SK-N-SH (cell line): ENCODE measurements around the gene SLC37A1. TPM values are rescaled to one million over a fixed set of nuclear protein-coding genes. Genes with fewer than 3 reads are reported as not detected.

Source experiments
- CTCF ChIA-PET: fragments of 300-600, 350-600 bp; formaldehyde crosslinking; extraction: SDS; loops from one replicate; lab custom pipeline; 2021; lab: Yijun Ruan, JAX
- POLR2A ChIA-PET: fragments of 350-600 bp; sonication (Branson Sonifier 250); formaldehyde crosslinking; extraction: SDS; loops from one replicate; lab custom pipeline; 2020; ENCODE audit warnings: antibody characterized with exemption, inconsistent platforms; lab: Yijun Ruan, JAX
- DNase-seq: peaks from one replicate; pipeline ENCODE4 v3.0.0; 2012
- H2AFZ ChIP-seq: fragments of 200-600 bp; sonication (generic); 2 replicates; pipeline ENCODE4 v1.8.1; 2016; ENCODE audit warnings: antibody characterized with exemption, mild to moderate bottlenecking, low read depth
- H3F3A ChIP-seq: fragments of 200-600 bp; sonication (generic); replicated peaks from 2 replicates; pipeline ENCODE3; 2016; ENCODE audit warnings: antibody characterized with exemption, mild to moderate bottlenecking; ENCODE audit not compliant: insufficient read depth
- H3K27ac ChIP-seq, 2 experiments: fragments of 200-500 bp in 1 of 2; fragments of 200-600 bp in 1 of 2; sonication (Bioruptor generic) in 1 of 2; sonication (generic), shearing (Covaris generic) in 1 of 2; 2 replicates each; pipeline versions ENCODE4 v1.5.1 to v1.6.1; 2014 to 2016; ENCODE audit warnings: low read depth in 2 of 2, inconsistent platforms in 1 of 2, low read length in 1 of 2, mild to moderate bottlenecking in 1 of 2, mixed read lengths in 1 of 2
- H3K27me3 ChIP-seq: fragments of 200-600 bp; sonication (generic), shearing (Covaris generic); 2 replicates; pipeline ENCODE4 v1.6.1; 2016; ENCODE audit warnings: mixed run types; ENCODE audit not compliant: insufficient read depth
- H3K36me3 ChIP-seq, 2 experiments: fragments of 200-500 bp in 1 of 2; fragments of 200-600 bp in 1 of 2; sonication (Bioruptor generic) in 1 of 2; sonication (generic) in 1 of 2; replicated peaks in 1 of 2; 2 replicates each; pipeline versions ENCODE3 to v1.5.1; 2014 to 2016; ENCODE audit warnings: low read length in 1 of 2, mild to moderate bottlenecking in 1 of 2; ENCODE audit not compliant: insufficient read depth in 2 of 2, control insufficient read depth in 1 of 2
- H3K4me1 ChIP-seq, 2 experiments: fragments of 200-500 bp in 1 of 2; fragments of 200-600 bp in 1 of 2; sonication (Bioruptor generic) in 1 of 2; sonication (generic), shearing (Covaris generic) in 1 of 2; 2 replicates each; pipeline versions ENCODE4 v1.5.1 to v1.6.1; 2014 to 2016; ENCODE audit warnings: low read depth in 1 of 2, low read length in 1 of 2, mixed run types in 1 of 2; ENCODE audit not compliant: insufficient read depth in 2 of 2, control insufficient read depth in 1 of 2
- H3K4me2 ChIP-seq: fragments of 200-600 bp; sonication (generic), shearing (Covaris generic); 2 replicates; pipeline ENCODE4 v1.6.1; 2017; ENCODE audit warnings: mixed run types
- H3K4me3 ChIP-seq, 2 experiments: fragments of 200-500 bp in 1 of 2; fragments of 200-600 bp in 1 of 2; sonication (Bioruptor generic) in 1 of 2; sonication (generic), shearing (Covaris generic) in 1 of 2; 2 replicates each; pipeline versions ENCODE4 v1.5.1 to v1.8.1; 2014 to 2016; ENCODE audit warnings: low read depth in 2 of 2, inconsistent platforms in 1 of 2, low read length in 1 of 2, mild to moderate bottlenecking in 1 of 2, mixed read lengths in 1 of 2, moderate library complexity in 1 of 2
- H3K79me2 ChIP-seq: fragments of 200-600 bp; sonication (generic); 2 replicates; pipeline ENCODE4 v1.8.1; 2017; ENCODE audit warnings: mild to moderate bottlenecking; ENCODE audit not compliant: insufficient read depth
- H3K9ac ChIP-seq: fragments of 200-600 bp; sonication (generic); 2 replicates; pipeline ENCODE4 v1.6.1; 2017; ENCODE audit warnings: mixed run types
- H3K9me2 ChIP-seq: fragments of 200-600 bp; sonication (generic); 2 replicates; pipeline ENCODE4 v1.6.1; 2017; ENCODE audit warnings: mixed run types
- H3K9me3 ChIP-seq: fragments of 200-600 bp; sonication (generic); 2 replicates; pipeline ENCODE4 v1.6.1; 2017; ENCODE audit warnings: mixed run types, mild to moderate bottlenecking, moderate library complexity
- H4K20me1 ChIP-seq: fragments of 200-600 bp; sonication (generic); 2 replicates; pipeline ENCODE4 v1.6.1; 2017; ENCODE audit warnings: mild to moderate bottlenecking, mixed run types; ENCODE audit not compliant: insufficient read depth
- EZH2phosphoT487 ChIP-seq: fragments of 200-600 bp; sonication (generic); IDR thresholded peaks from 2 replicates; pipeline ENCODE4 v1.6.1; 2017; ENCODE audit warnings: low read depth, mixed run types, mild to moderate bottlenecking, antibody characterized with exemption, moderate library complexity, borderline replicate concordance
- FOSL2 ChIP-seq: IDR thresholded peaks from 2 replicates; pipeline ENCODE4 v1.4.0; 2012; ENCODE audit warnings: low read depth, mild to moderate bottlenecking, moderate library complexity, borderline replicate concordance
- FOXM1 ChIP-seq: IDR thresholded peaks from 2 replicates; pipeline ENCODE4 v1.4.0; 2012; ENCODE audit warnings: low read depth, mild to moderate bottlenecking
- IRF3 ChIP-seq: fragments of 150-350 bp; IDR thresholded peaks from 2 replicates; pipeline ENCODE4 v1.6.1; 2016; ENCODE audit warnings: mild to moderate bottlenecking, low read depth, low read length
- MEF2A ChIP-seq: IDR thresholded peaks from 2 replicates; pipeline ENCODE4 v1.4.0; 2012; ENCODE audit warnings: low read depth, borderline replicate concordance
- MXI1 ChIP-seq: IDR thresholded peaks from 2 replicates; pipeline ENCODE4 v1.6.1; 2012; ENCODE audit warnings: mild to moderate bottlenecking, low read depth, low read length, improper control_type of control experiment
- NFIC ChIP-seq: IDR thresholded peaks from 2 replicates; pipeline ENCODE4 v1.4.0; 2012; ENCODE audit warnings: borderline replicate concordance
- NRF1 ChIP-seq: IDR thresholded peaks from 2 replicates; pipeline ENCODE4 v1.6.1; 2012; ENCODE audit warnings: low read depth, mild to moderate bottlenecking, low read length
- RFX5 ChIP-seq: IDR thresholded peaks from 2 replicates; pipeline ENCODE4 v1.6.1; 2012; ENCODE audit warnings: mild to moderate bottlenecking, improper control_type of control experiment, low read length
- TAF1 ChIP-seq: IDR thresholded peaks from 2 replicates; pipeline ENCODE4 v1.6.1; 2012; ENCODE audit warnings: low read depth, mild to moderate bottlenecking, low read length, moderate library complexity, borderline replicate concordance
- TCF12 ChIP-seq: IDR thresholded peaks from 2 replicates; pipeline ENCODE4 v1.4.0; 2012
- whole genome bisulfite sequencing: methylation state at CpG from one replicate; pipeline ENCODE4 v1.1.6; 2017; ENCODE audit warnings: low lambda C conversion rate; 5-methylcytosine and 5-hydroxymethylcytosine counted together
- polyA plus RNA-seq, 3 experiments: library from polyadenylated mRNA; depleted of rRNA; stranded (reverse); fragments of >200 nt; gene quantifications; 2 replicates each; pipeline ENCODE4 v1.2.3, GENCODE V29; 2012

The SLC37A1 gene
- polyA plus RNA-seq, 1 of the 3 experiments (the other 2 are of a cell fraction): 2.8 TPM

DNA sequence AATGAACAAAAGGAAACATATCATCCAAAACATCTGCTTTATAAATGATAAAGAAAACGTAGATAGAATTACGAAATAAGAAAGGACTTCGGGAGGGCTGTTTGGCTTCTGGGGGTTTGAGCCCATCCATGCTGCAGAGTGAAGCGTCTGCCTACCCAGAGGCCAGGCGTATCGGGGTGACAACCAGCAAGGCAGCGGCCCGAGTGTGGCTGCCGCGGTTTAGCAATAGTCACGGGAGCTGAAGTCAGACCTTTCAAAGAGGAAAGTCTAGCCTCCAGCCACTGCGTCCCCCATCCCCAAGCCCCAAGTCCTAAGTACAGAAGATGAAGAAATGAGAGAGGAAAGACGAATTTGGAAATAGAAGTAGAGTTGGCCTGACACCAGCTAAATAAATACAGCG, 8.6 kb downstream of the SLC37A1 start (continued):
- TF ChIP-seq FOXM1: no peak
- TF ChIP-seq, all 33 proteins: peak for 0

DNA sequence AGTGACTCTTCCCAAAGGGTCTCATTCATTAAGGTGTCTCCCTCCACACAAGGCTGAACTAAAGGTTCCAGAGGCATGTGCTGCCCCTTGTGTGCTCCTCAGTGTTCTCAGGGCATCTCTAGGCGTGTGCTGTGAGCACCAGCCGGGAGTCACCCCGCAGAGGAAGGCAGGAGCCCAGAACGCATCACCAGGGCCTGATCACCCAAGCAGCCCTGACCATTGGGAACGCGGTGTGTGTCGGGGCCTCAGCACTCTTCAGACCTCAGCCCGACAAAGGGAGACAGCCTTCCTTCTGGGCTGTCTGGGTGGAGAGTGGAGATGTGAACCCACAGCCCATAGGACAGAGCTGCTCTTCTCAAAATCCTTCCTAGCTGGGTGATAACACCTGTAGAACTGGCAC, 9.1 kb downstream of the SLC37A1 start:
- Histone ChIP-seq H3K27me3 (no peaks in the 10 kb centered on the region), H3K4me1 (no peaks in the 10 kb centered on the region), H3K4me3 (no peak overlapping the region), H3K36me3 (no peaks in the 10 kb centered on the region), H3F3A (no peaks in the 10 kb centered on the region), H3K4me2 (no peak overlapping the region), H4K20me1 (no peaks in the 10 kb centered on the region), H3K79me2 (no peaks in the 10 kb centered on the region), H3K9me2 (no peaks in the 10 kb centered on the region), H3K9ac (no peak overlapping the region), H2AFZ (no peak overlapping the region), H3K9me3 (no peaks in the 10 kb centered on the region), H3K27ac (no peak overlapping the region)
- CTCF ChIA-PET: interaction anchor here (1.2 to 1.9 kb wide), 3 partner anchors 10 to 12 kb away, joined by 3 to 6 read pairs (median 4); no protein-coding TSS in a partner anchor
- 72% methylated on average over 2 of the region's 8 CpGs for WGBS
- POLR2A ChIA-PET: no interaction called here
- DNase-seq: no peak
- TF ChIP-seq FOSL2 (no peak), TAF1 (no peak), NFIC (no peak)

GRCh38 chr21:42523211-42523610, 9.6 kb downstream of the SLC37A1 start:
- H3F3A ChIP-seq: no peaks in the 10 kb centered on the region
- no peak overlapping the region for H3K4me2 ChIP-seq
- H3K4me3 ChIP-seq: no peak overlapping the region
- no peaks in the 10 kb centered on the region for H3K9me3 ChIP-seq
- H3K4me1 ChIP-seq: no peaks in the 10 kb centered on the region
- 73% methylated on average over 7 of the region's 7 CpGs for WGBS
- ChIA-PET CTCF (interaction anchor here (1.2 to 1.9 kb wide), 3 partner anchors 9 to 11 kb away, joined by 3 to 6 read pairs (median 4); no protein-coding TSS in a partner anchor), POLR2A (no interaction called here)
- H3K27me3 ChIP-seq: no peaks in the 10 kb centered on the region
- no peak for DNase-seq
- H3K36me3 ChIP-seq: no peaks in the 10 kb centered on the region
- no peak for TF ChIP-seq RFX5
- no peak overlapping the region for H3K9ac ChIP-seq
- H3K9me2 ChIP-seq: no peaks in the 10 kb centered on the region
- H4K20me1 ChIP-seq: no peaks in the 10 kb centered on the region
- no peaks in the 10 kb centered on the region for H3K79me2 ChIP-seq
- H3K27ac ChIP-seq: no peak overlapping the region
- H2AFZ ChIP-seq: no peak overlapping the region

DNA sequence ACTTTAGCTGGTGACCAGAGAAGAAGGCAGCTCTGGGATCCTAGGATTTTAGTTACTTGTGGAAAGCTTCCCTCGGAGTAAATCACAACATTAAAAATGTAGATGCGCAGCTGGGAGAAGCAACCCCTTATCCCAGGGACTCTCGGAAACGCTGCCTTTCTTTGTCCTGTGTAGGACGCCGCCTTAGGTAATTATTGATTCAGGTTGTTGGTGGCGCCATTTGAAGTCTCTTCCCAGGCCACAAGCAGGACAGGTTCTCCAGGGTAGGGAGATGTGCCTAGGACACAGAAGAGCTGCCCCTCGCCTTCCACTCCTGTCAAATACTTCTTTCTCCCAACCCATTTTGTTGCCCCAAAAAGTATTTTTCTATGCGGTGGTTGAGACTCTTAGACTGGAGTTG, 10.3 kb downstream of the SLC37A1 start:
- Histone ChIP-seq H3K4me3 (no peak overlapping the region), H3K9ac (no peak overlapping the region), H3K9me2 (no peaks in the 10 kb centered on the region), H3K4me2 (no peak overlapping the region), H3K4me1 (no peaks in the 10 kb centered on the region), H3F3A (no peaks in the 10 kb centered on the region), H3K79me2 (no peaks in the 10 kb centered on the region), H3K27ac (no peak overlapping the region), H2AFZ (no peak overlapping the region), H3K36me3 (no peaks in the 10 kb centered on the region), H3K27me3 (no peaks in the 10 kb centered on the region), H4K20me1 (no peaks in the 10 kb centered on the region), H3K9me3 (no peaks in the 10 kb centered on the region)
- POLR2A ChIA-PET: no interaction called here
- no peak for TF ChIP-seq EZH2phosphoT487
- TF ChIP-seq MEF2A: no peak
- TF ChIP-seq MXI1: no peak
- TF ChIP-seq TCF12: no peak
- no peak for TF ChIP-seq IRF3
- TF ChIP-seq NRF1: no peak
- WGBS: 90% methylated on average over 9 of the region's 9 CpGs
- DNase-seq: no peak
- CTCF ChIA-PET: interaction anchor here (1.1 to 1.9 kb wide), 3 partner anchors 9 to 14 kb away, joined by 3 to 6 read pairs (median 4); no protein-coding TSS in a partner anchor
